Upper lobe of left lung (tissue), 6 donors: ENCODE results near the gene CYP2A13. TPM values are rescaled to one million over a fixed set of nuclear protein-coding genes. Genes with fewer than 3 reads are reported as not detected.
"Not testable (repeated sequence)": the region's sequence is repeated elsewhere in the genome, so short reads cannot be mapped to it uniquely, and the experiment has no call there.

Experiments used
- ATAC-seq, 2 donors: fragments of 200-7000 bp; cut with Tn5 transposase; one replicate each; pipeline ENCODE4 v1.9.1; 2022; ENCODE audit warnings: mild to moderate bottlenecking in 2 of 2, moderate library complexity in 2 of 2; ENCODE audit not compliant: low FRiP score in 2 of 2
- DNase-seq, 2 donors: peaks; one replicate each; pipeline ENCODE4 v3.0.0-alpha.2; 2019 to 2020
- H3K27ac ChIP-seq, 4 donors: fragments of 200-600 bp; sonication (generic); one replicate each; pipeline ENCODE4 v1.5.1; 2016 to 2019
- H3K27me3 ChIP-seq, 4 donors: fragments of 200-600 bp; sonication (generic); one replicate each; pipeline ENCODE4 v1.5.1; 2017 to 2019
- H3K36me3 ChIP-seq, 4 donors: fragments of 200-600 bp; sonication (generic); one replicate each; pipeline ENCODE4 v1.5.1; 2016 to 2019
- H3K4me1 ChIP-seq, 4 donors: fragments of 200-600 bp; sonication (generic); one replicate each; pipeline ENCODE4 v1.5.1; 2018 to 2019
- H3K4me3 ChIP-seq, 4 donors: fragments of 200-600 bp; sonication (generic); one replicate each; pipeline ENCODE4 v1.5.1; 2017 to 2019; ENCODE audit warnings: mild to moderate bottlenecking in 2 of 4, moderate library complexity in 1 of 4
- H3K9me3 ChIP-seq, 4 donors: fragments of 200-600 bp; sonication (generic); one replicate each; pipeline ENCODE4 v1.5.1; 2018 to 2019
- EP300 ChIP-seq, 4 donors: sonication (generic); formaldehyde crosslinking; IDR thresholded peaks; one replicate each; pipeline ENCODE4 v1.5.1; 2017; ENCODE audit warnings: antibody characterized with exemption in 4 of 4, control low read depth in 2 of 4
- POLR2A ChIP-seq, 4 donors: fragments of 450-650 bp; IDR thresholded peaks; one replicate each; pipeline ENCODE4 v1.5.1; 2016 to 2017; ENCODE audit warnings: antibody characterized with exemption in 4 of 4, mild to moderate bottlenecking in 2 of 4
- POLR2AphosphoS5 ChIP-seq, 2 donors: sonication (generic); formaldehyde crosslinking; IDR thresholded peaks; one replicate each; pipeline ENCODE4 v1.5.1; 2017; ENCODE audit warnings: antibody characterized with exemption in 2 of 2
- WGBS, 2 donors: methylation state at CpG; one replicate each; pipeline ENCODE4 v1.1.5; 2017 to 2018; 5-methylcytosine and 5-hydroxymethylcytosine counted together
- total RNA-seq, 6 donors: library from RNA; depleted of rRNA in 4 of 6; stranded (reverse); fragments of >200 nt in 4 of 6; gene quantifications; one replicate each; pipeline versions ENCODE4 v1.1.0 to v1.2.1, GENCODE V29; 2016 to 2021
- TF ChIP-seq, protein P1 (sequence below), 6 experiments: fragments of 450-650 bp in 4 of 6; fragments of 200-600 bp in 2 of 6; sonication (generic) in 2 of 6; IDR thresholded peaks; one replicate each; pipeline ENCODE4 v1.5.1; 2016 to 2019; ENCODE audit warnings: antibody characterized with exemption in 6 of 6
- donor health status: DM: no; HTN: no; CAD: no; lungs with moderate emphysema.
- donor health status: DM: no; HTN: yes; CAD: no; lungs with severe emphysema.

CYP2A13 gene
- total RNA-seq, 6 donors from 2014 or later = 1.3 to 2.8 TPM; not detected in 4

DNA sequence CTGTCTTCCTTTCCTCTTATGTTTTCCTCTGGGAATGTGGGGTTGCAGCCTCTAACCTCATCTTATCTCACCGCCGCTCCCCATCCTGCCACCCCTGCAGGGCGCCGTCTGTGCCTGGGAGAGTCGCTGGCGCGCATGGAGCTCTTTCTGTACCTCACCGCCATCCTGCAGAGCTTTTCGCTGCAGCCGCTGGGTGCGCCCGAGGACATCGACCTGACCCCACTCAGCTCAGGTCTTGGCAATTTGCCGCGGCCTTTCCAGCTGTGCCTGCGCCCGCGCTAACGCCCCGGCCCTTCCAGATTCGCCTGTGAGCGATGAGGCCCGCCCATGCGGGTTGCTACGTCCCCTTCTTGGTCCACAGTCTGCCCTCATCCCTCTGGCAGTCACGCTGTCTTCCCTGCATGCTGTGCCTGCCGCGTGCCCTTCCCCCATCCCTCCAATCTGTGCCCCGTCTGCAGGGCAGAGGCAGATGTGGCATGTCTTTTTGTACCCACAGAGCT is 39.6 kb downstream of the CYP2A13 start:
- 6% methylated on average over 10 of the region's 29 CpGs; no CpG with 5 or more reads in 1 of the 2 donors for WGBS, 2 donors
- not testable (repeated sequence) for H3K27ac ChIP-seq, H3K36me3 ChIP-seq, H3K27me3 ChIP-seq, H3K4me1 ChIP-seq, H3K9me3 ChIP-seq
- ATAC-seq = peak; percentile 81 to 91
- TF ChIP-seq, protein P1, sequence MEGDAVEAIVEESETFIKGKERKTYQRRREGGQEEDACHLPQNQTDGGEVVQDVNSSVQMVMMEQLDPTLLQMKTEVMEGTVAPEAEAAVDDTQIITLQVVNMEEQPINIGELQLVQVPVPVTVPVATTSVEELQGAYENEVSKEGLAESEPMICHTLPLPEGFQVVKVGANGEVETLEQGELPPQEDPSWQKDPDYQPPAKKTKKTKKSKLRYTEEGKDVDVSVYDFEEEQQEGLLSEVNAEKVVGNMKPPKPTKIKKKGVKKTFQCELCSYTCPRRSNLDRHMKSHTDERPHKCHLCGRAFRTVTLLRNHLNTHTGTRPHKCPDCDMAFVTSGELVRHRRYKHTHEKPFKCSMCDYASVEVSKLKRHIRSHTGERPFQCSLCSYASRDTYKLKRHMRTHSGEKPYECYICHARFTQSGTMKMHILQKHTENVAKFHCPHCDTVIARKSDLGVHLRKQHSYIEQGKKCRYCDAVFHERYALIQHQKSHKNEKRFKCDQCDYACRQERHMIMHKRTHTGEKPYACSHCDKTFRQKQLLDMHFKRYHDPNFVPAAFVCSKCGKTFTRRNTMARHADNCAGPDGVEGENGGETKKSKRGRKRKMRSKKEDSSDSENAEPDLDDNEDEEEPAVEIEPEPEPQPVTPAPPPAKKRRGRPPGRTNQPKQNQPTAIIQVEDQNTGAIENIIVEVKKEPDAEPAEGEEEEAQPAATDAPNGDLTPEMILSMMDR (IDR thresholded peaks at IDR 0.05) = peak in 4 of 6 experiments; percentile 26 to 59 (median 34)
- peak in 1 of 2 donors; percentile 15 for TF ChIP-seq POLR2AphosphoS5 (IDR thresholded peaks at IDR 0.05)
- peak overlapping the region in 1 of 4 donors; percentile 22 for H3K4me3 ChIP-seq
- DNase-seq = peak; percentile 76 to 92

GRCh38 chr19:41128692-41129091 is 40.4 kb downstream of the CYP2A13 start:
- TF ChIP-seq POLR2AphosphoS5 (IDR thresholded peaks at IDR 0.05) = no peak
- no peak for TF ChIP-seq POLR2A (IDR thresholded peaks at IDR 0.05)
- TF ChIP-seq EP300 (IDR thresholded peaks at IDR 0.05) = no peak
- TF ChIP-seq, protein P1 (IDR thresholded peaks at IDR 0.05) = no peak
- H3K27me3 ChIP-seq = no peaks in the 10 kb centered on the region
- H3K9me3 ChIP-seq = no peaks in the 10 kb centered on the region
- DNase-seq (no peak), ATAC-seq (no peak)
- peaks cover 3 to 9% (median 6%) of the 10 kb centered on the region in 4 donors for H3K4me1 ChIP-seq
- no peak overlapping the region for H3K27ac ChIP-seq
- H3K36me3 ChIP-seq = no peaks in the 10 kb centered on the region
- no peak overlapping the region for H3K4me3 ChIP-seq
- WGBS, 2 donors = 73 to 85% methylated on average over 6 of the region's 6 CpGs

GRCh38 chr19:41131186-41131585 is 42.9 kb downstream of the CYP2A13 start:
- ATAC-seq (no peak), DNase-seq (no peak)
- Histone ChIP-seq H3K27me3 (no peaks in the 10 kb centered on the region), H3K4me1 (peaks cover 3 to 18% (median 9%) of the 10 kb centered on the region in 4 donors), H3K4me3 (no peak overlapping the region), H3K36me3 (no peaks in the 10 kb centered on the region), H3K27ac (no peak overlapping the region), H3K9me3 (no peaks in the 10 kb centered on the region)
- 81 to 84% methylated on average over 3 to 5 of the region's 5 CpGs for WGBS, 2 donors
- no peak for TF ChIP-seq POLR2AphosphoS5 (IDR thresholded peaks at IDR 0.05)
- no peak for TF ChIP-seq POLR2A (IDR thresholded peaks at IDR 0.05)
- no peak for TF ChIP-seq EP300 (IDR thresholded peaks at IDR 0.05)
- TF ChIP-seq, protein P1 (IDR thresholded peaks at IDR 0.05) = no peak

DNA sequence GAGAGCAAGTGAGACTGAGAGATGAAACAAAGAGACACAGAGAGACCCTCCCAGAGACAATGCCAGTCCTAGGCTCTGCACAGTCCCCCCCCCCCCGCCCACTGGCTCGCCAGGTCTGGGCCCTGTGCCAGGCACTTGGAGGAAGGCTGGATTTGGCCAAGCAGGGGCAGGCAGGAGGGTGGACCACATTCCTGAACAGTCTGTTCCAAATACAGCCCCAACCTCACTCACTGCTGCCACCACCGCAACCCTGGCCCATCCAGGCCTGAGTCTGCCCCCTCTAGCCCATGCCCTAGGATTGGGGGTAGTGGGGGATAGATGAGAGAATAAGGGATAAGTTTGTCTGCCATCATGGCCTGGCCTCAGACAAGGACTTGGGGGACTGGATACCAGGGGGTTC is 45.0 kb downstream of the CYP2A13 start:
- H3K27me3 ChIP-seq = no peaks in the 10 kb centered on the region
- H3K27ac ChIP-seq = no peak overlapping the region
- DNase-seq (peak in 1 of 2 donors; percentile 29), ATAC-seq (peak in 1 of 2 donors; percentile 45)
- no peaks in the 10 kb centered on the region for H3K9me3 ChIP-seq
- H3K4me3 ChIP-seq = no peak overlapping the region
- 4 to 58% methylated on average over 1 to 2 of the region's 3 CpGs for WGBS, 2 donors
- TF ChIP-seq, protein P1 (IDR thresholded peaks at IDR 0.05) = no peak
- TF ChIP-seq POLR2AphosphoS5 (IDR thresholded peaks at IDR 0.05) (no peak), EP300 (IDR thresholded peaks at IDR 0.05) (no peak), POLR2A (IDR thresholded peaks at IDR 0.05) (no peak)
- no peaks in the 10 kb centered on the region for H3K36me3 ChIP-seq
- H3K4me1 ChIP-seq = peaks cover 0 to 17% (median 3%) of the 10 kb centered on the region in 4 donors

GRCh38 chr19:41134616-41135015 is 46.4 kb downstream of the CYP2A13 start:
- WGBS, 2 donors = 85 to 91% methylated on average over 19 to 20 of the region's 20 CpGs
- Histone ChIP-seq H3K4me1 (peaks cover 0 to 17% (median 3%) of the 10 kb centered on the region in 4 donors), H3K27me3 (no peaks in the 10 kb centered on the region), H3K4me3 (no peak overlapping the region), H3K27ac (no peak overlapping the region), H3K9me3 (no peaks in the 10 kb centered on the region), H3K36me3 (no peaks in the 10 kb centered on the region)
- TF ChIP-seq POLR2A (IDR thresholded peaks at IDR 0.05) = no peak
- TF ChIP-seq, protein P1 (IDR thresholded peaks at IDR 0.05) = no peak
- TF ChIP-seq EP300 (IDR thresholded peaks at IDR 0.05) = no peak
- no peak for TF ChIP-seq POLR2AphosphoS5 (IDR thresholded peaks at IDR 0.05)
- DNase-seq = no peak
- no peak for ATAC-seq
